ENCODE results near the gene CFAP99. TPM values are rescaled to one million over a fixed set of nuclear protein-coding genes. Genes with fewer than 3 reads are reported as not detected.

The CFAP99 gene
- total RNA-seq, 1 experiment from 2014 or later: 0.16 TPM

DNA sequence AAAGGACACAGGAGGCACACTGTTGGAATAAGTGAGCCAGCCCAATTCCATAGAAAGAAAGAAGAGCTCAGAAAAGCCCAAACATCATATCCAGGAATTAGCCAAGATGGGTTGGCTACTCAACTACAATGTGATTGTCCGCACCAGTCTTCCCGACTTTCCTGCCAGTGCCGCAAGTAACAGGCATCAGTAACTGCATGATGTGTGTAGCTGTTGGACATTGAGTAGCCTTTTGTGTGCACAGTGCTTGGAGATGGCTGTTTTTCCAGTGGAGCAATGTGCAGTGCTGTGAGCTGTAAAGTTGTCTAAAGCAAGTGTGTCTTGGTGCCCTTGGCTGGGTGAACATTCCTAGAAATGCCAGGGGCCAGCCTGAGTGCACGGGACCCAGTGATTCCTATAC, 88.5 kb downstream of the CFAP99 start:
- no TSS peak for BruUV-seq (replicated peaks)
- no peaks in the 10 kb centered on the region for H3K9me3 Mint-ChIP-seq (ENCODE audit: unreplicated experiment)
- peaks cover 81% of the 10 kb centered on the region for H3K36me3 Mint-ChIP-seq (ENCODE audit: insufficient read depth, unreplicated experiment)
- intact Hi-C loops (cut with micrococcal nuclease): no loop called here
- no peak overlapping the region for H3K27ac Mint-ChIP-seq (ENCODE audit: low read depth, unreplicated experiment)
- TF ChIP-seq, protein P1, sequence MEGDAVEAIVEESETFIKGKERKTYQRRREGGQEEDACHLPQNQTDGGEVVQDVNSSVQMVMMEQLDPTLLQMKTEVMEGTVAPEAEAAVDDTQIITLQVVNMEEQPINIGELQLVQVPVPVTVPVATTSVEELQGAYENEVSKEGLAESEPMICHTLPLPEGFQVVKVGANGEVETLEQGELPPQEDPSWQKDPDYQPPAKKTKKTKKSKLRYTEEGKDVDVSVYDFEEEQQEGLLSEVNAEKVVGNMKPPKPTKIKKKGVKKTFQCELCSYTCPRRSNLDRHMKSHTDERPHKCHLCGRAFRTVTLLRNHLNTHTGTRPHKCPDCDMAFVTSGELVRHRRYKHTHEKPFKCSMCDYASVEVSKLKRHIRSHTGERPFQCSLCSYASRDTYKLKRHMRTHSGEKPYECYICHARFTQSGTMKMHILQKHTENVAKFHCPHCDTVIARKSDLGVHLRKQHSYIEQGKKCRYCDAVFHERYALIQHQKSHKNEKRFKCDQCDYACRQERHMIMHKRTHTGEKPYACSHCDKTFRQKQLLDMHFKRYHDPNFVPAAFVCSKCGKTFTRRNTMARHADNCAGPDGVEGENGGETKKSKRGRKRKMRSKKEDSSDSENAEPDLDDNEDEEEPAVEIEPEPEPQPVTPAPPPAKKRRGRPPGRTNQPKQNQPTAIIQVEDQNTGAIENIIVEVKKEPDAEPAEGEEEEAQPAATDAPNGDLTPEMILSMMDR (IDR thresholded peaks at IDR 0.05; ENCODE audit: unreplicated experiment): no peak
- ChIA-PET POLR2A (no interaction called here), CTCF (interaction anchor here (0.6 to 0.7 kb wide), 2 partner anchors 22 to 43 kb away, joined by 3 read pairs; no protein-coding TSS in a partner anchor)
- no peaks in the 10 kb centered on the region for H3K4me1 Mint-ChIP-seq (ENCODE audit: insufficient read depth, unreplicated experiment)
- DNase-seq (ENCODE audit: unreplicated experiment): no peak
- no peaks in the 10 kb centered on the region for H3K27me3 Mint-ChIP-seq (ENCODE audit: insufficient read depth, unreplicated experiment)
- no peak overlapping the region for H3K4me3 Mint-ChIP-seq (ENCODE audit: unreplicated experiment)

DNA sequence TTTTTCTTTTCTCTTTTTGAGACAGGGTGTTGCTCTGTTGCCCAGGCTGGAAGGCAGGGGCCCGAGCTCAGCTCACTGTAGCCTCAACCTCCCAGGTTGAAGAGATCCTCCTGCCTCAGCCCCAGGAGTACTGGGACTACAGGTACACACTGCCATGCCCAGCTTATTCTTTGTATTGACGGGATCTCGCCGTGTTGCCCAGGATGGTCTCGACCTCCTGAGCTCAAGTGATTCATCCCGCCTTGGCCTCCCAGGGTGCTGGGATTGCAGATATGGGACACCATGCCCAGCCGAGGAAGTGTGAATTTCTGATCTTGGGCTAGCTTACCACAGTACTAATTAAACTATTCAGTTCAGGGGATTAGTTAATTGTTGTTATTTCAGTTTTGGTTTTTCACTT, 89.1 kb downstream of the CFAP99 start:
- CTCF ChIA-PET: interaction anchor here (0.7 kb wide), 1 partner anchor 23 kb away, joined by 3 read pairs; no protein-coding TSS in a partner anchor
- H3K4me1 Mint-ChIP-seq (ENCODE audit: insufficient read depth, unreplicated experiment): no peaks in the 10 kb centered on the region
- no TSS peak for BruUV-seq (replicated peaks)
- no peak overlapping the region for H3K27ac Mint-ChIP-seq (ENCODE audit: low read depth, unreplicated experiment)
- POLR2A ChIA-PET: interaction anchor here (1.0 kb wide), 1 partner anchor 26 kb away, joined by 4 read pairs; no protein-coding TSS in a partner anchor
- no peak for DNase-seq (ENCODE audit: unreplicated experiment)
- intact Hi-C loops (cut with micrococcal nuclease): no loop called here
- peaks cover 78% of the 10 kb centered on the region for H3K36me3 Mint-ChIP-seq (ENCODE audit: insufficient read depth, unreplicated experiment)
- TF ChIP-seq, protein P1 (IDR thresholded peaks at IDR 0.05; ENCODE audit: unreplicated experiment): no peak
- H3K4me3 Mint-ChIP-seq (ENCODE audit: unreplicated experiment): no peak overlapping the region
- H3K27me3 Mint-ChIP-seq (ENCODE audit: insufficient read depth, unreplicated experiment): no peaks in the 10 kb centered on the region
- no peaks in the 10 kb centered on the region for H3K9me3 Mint-ChIP-seq (ENCODE audit: unreplicated experiment)

DNA sequence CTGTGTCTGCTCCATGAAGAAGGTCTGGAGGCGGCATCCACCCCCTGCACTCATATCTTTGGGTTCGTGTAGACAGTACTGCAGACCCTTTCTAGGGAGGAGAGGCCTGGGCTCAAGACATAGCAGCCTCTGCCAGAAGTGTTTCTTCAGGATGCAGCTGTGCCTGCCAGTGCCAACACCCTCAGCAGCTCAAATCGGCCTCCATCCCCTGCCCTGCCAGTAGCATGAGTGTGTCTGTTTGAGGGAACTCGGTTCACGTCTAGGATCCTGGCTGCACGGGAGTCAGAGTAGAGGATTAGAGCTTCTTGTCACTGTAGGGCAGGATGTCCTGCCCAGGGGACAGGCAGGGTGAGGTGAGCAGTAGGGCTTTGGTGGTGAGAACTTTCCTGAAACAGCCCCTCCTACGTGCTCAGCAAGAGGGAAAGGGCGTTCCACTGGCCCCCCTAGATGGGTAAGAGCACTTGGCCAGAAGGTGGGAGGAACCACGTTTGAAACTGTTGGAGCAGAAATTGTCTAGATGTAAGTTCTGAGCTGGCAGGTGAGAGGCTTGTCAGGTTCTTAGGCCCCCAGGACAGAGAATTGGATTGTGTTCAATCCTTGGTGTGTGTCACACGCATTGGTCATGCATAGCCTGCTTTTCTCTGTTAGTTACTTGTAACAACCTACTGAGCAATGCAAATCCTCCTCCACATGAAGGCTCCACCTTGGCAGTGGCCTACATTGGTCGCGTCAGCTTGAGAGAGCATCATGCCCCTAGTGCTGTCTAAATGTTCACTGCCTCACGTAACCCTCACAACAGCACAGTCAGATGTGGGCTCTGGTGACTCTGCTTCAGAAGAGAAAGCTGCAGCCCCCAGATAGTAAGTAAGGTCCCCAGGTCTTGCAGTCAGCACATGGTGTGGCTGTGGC, 91.8 kb downstream of the CFAP99 start:
- BruUV-seq (replicated peaks): no TSS peak
- ChIA-PET POLR2A (interaction anchor here (0.7 kb wide), 1 partner anchor 38 kb away, joined by 3 read pairs; no protein-coding TSS in a partner anchor), CTCF (interaction anchor here (1.3 kb wide), 1 partner anchor 8 kb away, joined by 3 read pairs; no protein-coding TSS in a partner anchor)
- Mint-ChIP-seq H3K4me1 (ENCODE audit: insufficient read depth, unreplicated experiment) (no peaks in the 10 kb centered on the region), H3K9me3 (ENCODE audit: unreplicated experiment) (no peaks in the 10 kb centered on the region), H3K27me3 (ENCODE audit: insufficient read depth, unreplicated experiment) (no peaks in the 10 kb centered on the region), H3K4me3 (ENCODE audit: unreplicated experiment) (no peak overlapping the region), H3K36me3 (ENCODE audit: insufficient read depth, unreplicated experiment) (peaks cover 81% of the 10 kb centered on the region), H3K27ac (ENCODE audit: low read depth, unreplicated experiment) (no peak overlapping the region)
- intact Hi-C loops (cut with micrococcal nuclease): no loop called here
- TF ChIP-seq, protein P1 (IDR thresholded peaks at IDR 0.05; ENCODE audit: unreplicated experiment): no peak
- no peak for DNase-seq (ENCODE audit: unreplicated experiment)

DNA sequence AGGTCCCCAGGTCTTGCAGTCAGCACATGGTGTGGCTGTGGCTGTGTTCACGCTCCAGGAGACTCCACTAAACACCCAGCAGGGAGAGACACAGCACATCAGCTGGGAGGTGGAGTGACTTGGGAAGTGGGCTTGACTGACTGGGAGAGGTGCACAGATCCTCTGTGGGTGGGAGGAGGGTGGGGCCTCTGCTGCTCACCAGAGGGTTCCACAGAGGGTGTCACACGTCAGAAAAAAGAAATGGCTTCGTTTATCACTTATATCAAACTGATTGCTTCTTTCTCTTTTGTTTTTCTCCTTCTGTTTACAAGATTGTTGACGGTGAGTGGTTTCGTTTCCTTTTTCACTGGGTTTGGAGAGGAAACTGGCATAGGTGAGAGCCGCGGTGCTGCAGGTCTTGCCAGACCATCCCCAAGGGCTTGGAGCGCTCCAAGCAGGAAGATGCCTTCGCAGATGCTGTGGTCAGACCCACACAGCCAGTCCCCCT, 92.9 kb downstream of the CFAP99 start:
- CTCF ChIA-PET: no interaction called here
- TF ChIP-seq, protein P1 (IDR thresholded peaks at IDR 0.05; ENCODE audit: unreplicated experiment): no peak
- no peak overlapping the region for H3K4me3 Mint-ChIP-seq (ENCODE audit: unreplicated experiment)
- POLR2A ChIA-PET: interaction anchor here (0.9 kb wide), 1 partner anchor 10 kb away, joined by 3 read pairs; no protein-coding TSS in a partner anchor
- peaks cover 70% of the 10 kb centered on the region for H3K36me3 Mint-ChIP-seq (ENCODE audit: insufficient read depth, unreplicated experiment)
- H3K27ac Mint-ChIP-seq (ENCODE audit: low read depth, unreplicated experiment): no peak overlapping the region
- no peaks in the 10 kb centered on the region for H3K4me1 Mint-ChIP-seq (ENCODE audit: insufficient read depth, unreplicated experiment)
- no peaks in the 10 kb centered on the region for H3K9me3 Mint-ChIP-seq (ENCODE audit: unreplicated experiment)
- DNase-seq (ENCODE audit: unreplicated experiment): no peak
- intact Hi-C loops (cut with micrococcal nuclease): no loop called here
- no TSS peak for BruUV-seq (replicated peaks)
- no peaks in the 10 kb centered on the region for H3K27me3 Mint-ChIP-seq (ENCODE audit: insufficient read depth, unreplicated experiment)

All from MCF 10A (cell line).